GM20000 (cell line): ENCODE measurements around the gene EFCC1.
A peak's percentile ranks its signal among the peaks of the same experiment; 100 is the strongest.

Experiments used
- DNase-seq: peaks from one replicate; pipeline ENCODE4 v3.0.0; 2012; ENCODE audit warnings: low spot score
- TF ChIP-seq, protein P1 (sequence below): IDR thresholded peaks from 2 replicates; pipeline ENCODE4 v1.5.1; 2012; ENCODE audit warnings: mild to moderate bottlenecking, control low read depth; ENCODE audit errors: extremely low read depth, missing control alignments

EFCC1 gene

DNA sequence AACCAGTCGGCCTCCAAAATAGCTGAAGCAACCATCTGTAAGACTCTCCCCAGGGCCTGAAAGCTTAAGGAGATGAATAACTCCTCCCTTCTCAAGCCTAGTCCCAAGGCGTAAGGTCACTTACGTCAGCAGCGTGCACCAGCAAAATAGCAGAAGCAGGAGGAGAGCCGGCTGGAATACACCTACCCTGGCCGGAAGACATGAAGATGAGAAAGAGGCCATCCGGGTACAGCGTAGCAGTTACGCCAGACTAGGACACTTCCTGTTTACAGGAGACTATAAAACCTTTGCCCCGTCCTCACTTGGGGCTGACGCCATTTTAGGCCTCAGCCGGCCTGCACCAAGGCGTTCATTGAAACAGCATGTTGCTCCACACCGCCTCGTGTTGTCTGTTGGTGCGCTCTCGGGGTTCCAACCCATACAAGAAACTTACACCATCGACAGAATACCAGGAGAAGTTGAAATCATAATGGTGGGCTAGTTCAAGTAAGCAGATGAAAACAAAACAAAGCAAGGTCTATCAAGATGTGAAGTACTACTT is 9.7 kb upstream of the EFCC1 start:
- no peak for DNase-seq
- TF ChIP-seq, protein P1, sequence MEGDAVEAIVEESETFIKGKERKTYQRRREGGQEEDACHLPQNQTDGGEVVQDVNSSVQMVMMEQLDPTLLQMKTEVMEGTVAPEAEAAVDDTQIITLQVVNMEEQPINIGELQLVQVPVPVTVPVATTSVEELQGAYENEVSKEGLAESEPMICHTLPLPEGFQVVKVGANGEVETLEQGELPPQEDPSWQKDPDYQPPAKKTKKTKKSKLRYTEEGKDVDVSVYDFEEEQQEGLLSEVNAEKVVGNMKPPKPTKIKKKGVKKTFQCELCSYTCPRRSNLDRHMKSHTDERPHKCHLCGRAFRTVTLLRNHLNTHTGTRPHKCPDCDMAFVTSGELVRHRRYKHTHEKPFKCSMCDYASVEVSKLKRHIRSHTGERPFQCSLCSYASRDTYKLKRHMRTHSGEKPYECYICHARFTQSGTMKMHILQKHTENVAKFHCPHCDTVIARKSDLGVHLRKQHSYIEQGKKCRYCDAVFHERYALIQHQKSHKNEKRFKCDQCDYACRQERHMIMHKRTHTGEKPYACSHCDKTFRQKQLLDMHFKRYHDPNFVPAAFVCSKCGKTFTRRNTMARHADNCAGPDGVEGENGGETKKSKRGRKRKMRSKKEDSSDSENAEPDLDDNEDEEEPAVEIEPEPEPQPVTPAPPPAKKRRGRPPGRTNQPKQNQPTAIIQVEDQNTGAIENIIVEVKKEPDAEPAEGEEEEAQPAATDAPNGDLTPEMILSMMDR, result no peak

DNA sequence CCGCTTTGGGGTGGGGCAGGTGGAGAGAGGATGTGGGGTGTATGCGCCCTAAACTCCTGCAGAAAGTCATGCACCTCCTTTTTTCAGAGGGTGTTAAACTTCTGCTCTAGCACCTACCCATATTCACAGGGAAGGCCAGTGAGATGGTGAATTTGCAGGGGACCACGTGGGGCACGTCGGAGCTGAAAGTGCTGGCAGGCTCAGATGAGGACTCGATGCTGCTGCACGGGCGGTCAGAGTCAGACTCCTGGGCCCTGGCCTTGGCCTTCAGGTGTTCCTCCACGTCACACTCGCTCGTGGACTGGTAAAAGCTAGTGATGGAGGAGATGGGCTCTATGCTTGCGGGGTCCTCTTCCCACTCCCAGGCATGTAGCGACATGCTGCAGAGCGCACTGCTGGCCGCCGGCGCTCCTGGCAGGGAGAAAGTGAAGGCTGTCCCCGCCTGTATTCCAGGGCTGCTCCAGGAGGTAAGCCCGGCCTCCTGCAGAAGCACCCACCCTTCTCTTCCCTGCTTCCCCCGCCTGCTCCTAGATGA is 8.1 kb upstream of the EFCC1 start:
- TF ChIP-seq, protein P1, result no peak
- DNase-seq, result no peak

DNA sequence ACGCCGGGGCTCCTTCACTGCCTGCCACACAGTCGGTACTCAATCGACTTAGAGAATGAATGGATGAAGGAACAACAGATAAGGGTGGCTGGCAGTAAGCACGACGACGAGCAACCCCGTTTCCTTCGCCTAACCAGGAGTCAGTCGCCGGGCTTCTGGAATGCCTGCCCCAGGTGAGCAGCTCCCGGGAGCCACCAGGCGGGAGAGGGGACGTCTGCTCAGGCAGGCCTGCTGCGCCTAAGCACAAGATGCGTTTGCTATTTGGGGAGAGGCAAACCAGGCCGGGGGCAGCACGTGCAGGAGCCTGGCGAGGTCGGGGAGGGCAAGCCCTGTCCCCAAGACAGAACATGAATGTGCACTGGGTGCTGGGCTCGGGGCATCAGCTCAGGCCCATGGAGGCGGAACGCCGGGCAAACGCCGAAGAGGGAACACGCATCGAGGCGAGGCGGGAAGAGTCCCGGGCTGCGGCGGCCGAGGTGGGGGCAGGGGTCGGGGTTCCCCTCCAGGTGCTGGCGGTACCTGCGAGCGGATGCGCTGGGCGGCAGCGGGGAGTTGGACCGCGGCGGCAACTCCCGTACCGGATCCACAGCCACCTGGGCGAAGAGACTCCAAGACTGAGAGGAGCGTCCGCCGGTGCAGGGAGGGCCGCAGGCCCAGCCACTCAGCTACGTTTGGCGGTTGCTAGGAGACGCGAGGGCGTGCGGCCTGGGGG is 7.5 kb upstream of the EFCC1 start, which contains the start of gene CFAP92:
Gene CFAP92 (minus strand): TSS at position 616 of the 712 bp plus-strand sequence. CDS start 772 bp downstream, outside the sequence.
- TF ChIP-seq, protein P1, result no peak
- peak; percentile 94 for DNase-seq

DNA sequence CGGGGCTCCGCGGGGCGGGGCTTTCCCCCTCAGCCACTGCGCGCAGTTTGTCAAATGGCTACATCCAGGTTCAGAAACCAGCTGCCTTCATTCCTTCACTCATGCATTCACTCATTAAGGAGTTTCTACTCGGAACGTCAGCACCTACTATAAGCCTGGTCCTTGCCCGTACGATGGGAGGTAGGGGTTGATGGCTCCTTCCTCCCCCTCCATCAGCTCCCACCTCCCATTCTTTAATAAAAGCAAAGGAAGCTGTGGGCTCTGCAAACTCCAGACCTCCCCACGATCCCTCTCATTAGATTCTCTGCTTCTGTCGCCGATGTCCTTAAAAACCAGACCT is 7.0 kb upstream of the EFCC1 start:
- TF ChIP-seq, protein P1, result no peak
- DNase-seq, result no peak

DNA sequence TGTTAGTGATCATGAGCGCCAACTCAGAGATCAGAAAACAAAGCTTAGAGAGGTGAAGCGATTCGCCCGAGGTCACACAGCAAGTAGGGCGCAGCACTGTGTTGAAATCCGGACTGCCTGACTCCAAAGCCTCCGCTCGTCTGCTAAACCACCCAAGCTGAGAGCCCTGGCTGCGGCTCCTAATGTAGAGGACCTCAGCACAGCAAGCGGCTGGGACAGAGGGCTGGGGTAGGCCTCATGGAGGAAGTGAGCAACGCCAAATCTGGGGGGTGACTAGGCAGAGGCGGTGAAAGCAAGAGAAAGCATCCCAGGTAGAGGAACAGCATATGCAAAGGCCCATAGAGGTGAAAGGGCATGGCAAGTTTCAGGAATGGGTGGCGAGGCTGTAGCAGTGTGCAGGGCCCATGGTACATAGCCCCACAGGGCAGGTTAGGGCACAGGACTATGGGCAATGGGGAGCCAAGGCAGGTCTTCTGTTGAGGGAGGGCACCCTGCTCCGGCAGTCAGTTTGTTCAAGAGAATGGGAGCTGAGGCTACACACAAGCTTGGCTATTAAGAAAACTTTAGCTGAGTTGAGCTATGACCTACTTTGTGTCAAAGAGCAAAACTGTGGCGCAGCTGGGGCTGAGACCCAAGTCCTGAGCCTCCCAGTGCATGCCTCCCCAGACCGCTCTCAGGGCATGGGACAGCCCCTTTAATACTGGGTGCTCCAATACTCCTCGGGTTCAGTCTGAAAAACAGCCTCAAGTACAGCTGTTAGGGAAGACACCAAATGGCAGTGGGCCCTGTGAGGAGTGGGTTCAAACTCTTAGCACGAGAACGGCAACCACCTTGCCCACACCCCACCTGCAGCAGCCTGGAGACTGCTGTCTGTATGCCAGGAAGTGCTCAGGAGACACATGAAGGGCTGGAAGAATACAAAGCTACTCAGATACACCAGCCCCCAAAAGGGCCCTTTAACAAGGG is 6.2 kb upstream of the EFCC1 start:
- no peak for DNase-seq
- TF ChIP-seq, protein P1, result no peak

DNA sequence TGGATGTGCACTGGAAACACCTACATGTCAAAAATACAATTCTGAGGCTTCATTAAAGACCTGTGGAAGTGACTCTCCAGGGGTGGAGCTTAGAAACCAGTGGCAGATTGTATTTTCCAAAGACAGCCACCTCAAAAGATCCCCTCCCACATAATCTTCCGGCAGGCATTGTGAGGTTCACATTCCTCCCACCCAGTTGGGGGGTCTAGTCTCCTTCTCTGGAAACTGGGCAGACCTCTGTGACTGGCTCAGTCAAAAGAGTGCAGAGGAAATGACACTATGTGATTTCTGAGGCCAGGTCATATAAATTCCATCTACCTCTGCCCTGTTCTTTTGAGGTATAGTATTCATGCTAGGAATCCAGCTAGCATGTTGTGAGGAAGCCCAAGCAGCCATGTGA is 5.4 kb upstream of the EFCC1 start:
- DNase-seq, result no peak
- TF ChIP-seq, protein P1, result no peak

DNA sequence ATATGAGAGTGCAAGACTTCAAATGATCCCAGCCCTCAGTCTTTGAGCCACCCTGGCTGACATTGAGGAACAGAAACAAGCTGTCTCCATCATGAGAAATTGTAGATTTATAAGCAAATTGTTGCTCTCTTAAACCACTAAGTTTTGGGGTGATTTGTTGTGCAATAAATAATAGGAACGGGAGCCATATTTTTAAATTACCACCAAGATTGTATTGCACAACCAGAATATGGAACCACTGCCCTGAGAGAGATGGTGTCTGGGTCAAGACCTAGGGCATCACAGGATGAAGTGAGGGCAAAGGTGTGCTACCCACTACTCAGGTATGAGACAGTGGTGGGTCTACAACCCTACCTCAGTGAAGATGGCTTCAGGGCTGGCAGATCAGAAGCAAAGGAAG is 4.9 kb upstream of the EFCC1 start:
- no peak for DNase-seq
- TF ChIP-seq, protein P1, result no peak
